ENCODE measurements around the gene CYTL1. TPM values are rescaled to one million over a fixed set of nuclear protein-coding genes. Genes with fewer than 3 reads are reported as not detected.

CYTL1 gene
- total RNA-seq, 3 donors from 2014 or later: 0.44 to 1.9 (median 0.66) TPM

DNA sequence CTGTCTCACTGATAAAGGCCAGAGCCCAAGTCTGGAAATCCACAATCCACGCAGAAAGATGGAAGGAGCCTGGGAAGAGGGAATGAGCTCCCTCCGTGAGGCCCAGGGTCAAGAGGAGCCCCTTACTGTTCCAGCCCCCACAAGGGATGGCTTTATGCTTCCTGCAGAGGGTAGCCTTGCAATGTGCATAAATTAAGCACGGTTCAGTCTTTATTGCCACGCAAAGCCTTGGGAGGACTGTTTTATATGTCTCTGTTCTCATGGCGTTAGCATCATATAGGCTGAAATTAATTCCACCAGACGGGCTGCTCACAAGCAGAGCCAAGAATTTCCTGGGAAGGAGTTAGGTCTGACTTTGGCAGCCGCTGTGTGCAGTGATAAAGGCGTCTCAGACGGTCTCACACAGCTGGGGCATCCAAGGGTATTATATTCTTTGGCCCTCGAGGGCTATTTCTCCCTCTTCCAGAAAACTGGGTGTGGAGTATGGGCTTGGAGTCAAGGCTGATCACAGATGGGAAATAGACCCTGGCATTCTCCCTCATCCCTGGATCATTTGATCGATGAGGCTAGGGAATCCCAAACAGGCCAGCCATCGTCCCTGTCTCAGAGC, 38.5 kb downstream of the CYTL1 start:
- Histone ChIP-seq H3K36me3 (no peaks in the 10 kb centered on the region), H3K4me3 (no peak overlapping the region), H3K9me3 (no peaks in the 10 kb centered on the region), H3K27ac (peak overlapping the region in 1 of 2 donors; percentile 12), H3K4me1 (no peaks in the 10 kb centered on the region), H3K27me3 (no peaks in the 10 kb centered on the region)
- TF ChIP-seq POLR2AphosphoS5 (IDR thresholded peaks at IDR 0.05) (no peak), POLR2A (IDR thresholded peaks at IDR 0.05) (no peak)
- TF ChIP-seq, protein P1, sequence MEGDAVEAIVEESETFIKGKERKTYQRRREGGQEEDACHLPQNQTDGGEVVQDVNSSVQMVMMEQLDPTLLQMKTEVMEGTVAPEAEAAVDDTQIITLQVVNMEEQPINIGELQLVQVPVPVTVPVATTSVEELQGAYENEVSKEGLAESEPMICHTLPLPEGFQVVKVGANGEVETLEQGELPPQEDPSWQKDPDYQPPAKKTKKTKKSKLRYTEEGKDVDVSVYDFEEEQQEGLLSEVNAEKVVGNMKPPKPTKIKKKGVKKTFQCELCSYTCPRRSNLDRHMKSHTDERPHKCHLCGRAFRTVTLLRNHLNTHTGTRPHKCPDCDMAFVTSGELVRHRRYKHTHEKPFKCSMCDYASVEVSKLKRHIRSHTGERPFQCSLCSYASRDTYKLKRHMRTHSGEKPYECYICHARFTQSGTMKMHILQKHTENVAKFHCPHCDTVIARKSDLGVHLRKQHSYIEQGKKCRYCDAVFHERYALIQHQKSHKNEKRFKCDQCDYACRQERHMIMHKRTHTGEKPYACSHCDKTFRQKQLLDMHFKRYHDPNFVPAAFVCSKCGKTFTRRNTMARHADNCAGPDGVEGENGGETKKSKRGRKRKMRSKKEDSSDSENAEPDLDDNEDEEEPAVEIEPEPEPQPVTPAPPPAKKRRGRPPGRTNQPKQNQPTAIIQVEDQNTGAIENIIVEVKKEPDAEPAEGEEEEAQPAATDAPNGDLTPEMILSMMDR (IDR thresholded peaks at IDR 0.05): no peak
- intact Hi-C loops (cut with DNase I; ENCODE audit: low total_unique reads): no loop called here
- DNase-seq (ENCODE audit: low spot score in 2 of 2): no peak

DNA sequence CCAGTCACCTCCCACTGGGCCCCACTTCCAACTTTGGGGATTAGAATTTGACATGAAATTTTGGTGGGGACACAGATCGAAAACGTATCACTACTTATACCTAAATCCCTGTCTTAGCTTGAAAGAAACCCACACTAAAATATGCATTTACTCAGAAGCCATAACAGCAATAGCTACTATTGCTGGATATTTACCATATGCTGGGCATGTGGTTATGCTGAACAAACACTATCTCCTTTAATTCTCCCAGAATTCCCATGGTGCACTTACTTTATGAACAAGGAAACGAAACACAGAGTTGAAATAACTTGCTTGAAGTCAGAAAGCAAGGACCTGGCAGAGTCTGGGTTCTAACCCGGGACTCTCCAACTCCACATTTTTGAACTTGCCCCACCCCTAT, 39.3 kb downstream of the CYTL1 start:
- intact Hi-C loops (cut with DNase I; ENCODE audit: low total_unique reads): no loop called here
- no peaks in the 10 kb centered on the region for H3K36me3 ChIP-seq
- DNase-seq (ENCODE audit: low spot score in 2 of 2): no peak
- H3K9me3 ChIP-seq: peaks cover 2 to 4% of the 10 kb centered on the region in 2 donors
- TF ChIP-seq POLR2A (IDR thresholded peaks at IDR 0.05) (no peak), POLR2AphosphoS5 (IDR thresholded peaks at IDR 0.05) (no peak)
- TF ChIP-seq, protein P1 (IDR thresholded peaks at IDR 0.05): no peak
- H3K27me3 ChIP-seq: no peaks in the 10 kb centered on the region
- no peaks in the 10 kb centered on the region for H3K4me1 ChIP-seq
- H3K27ac ChIP-seq: no peak overlapping the region
- no peak overlapping the region for H3K4me3 ChIP-seq

DNA sequence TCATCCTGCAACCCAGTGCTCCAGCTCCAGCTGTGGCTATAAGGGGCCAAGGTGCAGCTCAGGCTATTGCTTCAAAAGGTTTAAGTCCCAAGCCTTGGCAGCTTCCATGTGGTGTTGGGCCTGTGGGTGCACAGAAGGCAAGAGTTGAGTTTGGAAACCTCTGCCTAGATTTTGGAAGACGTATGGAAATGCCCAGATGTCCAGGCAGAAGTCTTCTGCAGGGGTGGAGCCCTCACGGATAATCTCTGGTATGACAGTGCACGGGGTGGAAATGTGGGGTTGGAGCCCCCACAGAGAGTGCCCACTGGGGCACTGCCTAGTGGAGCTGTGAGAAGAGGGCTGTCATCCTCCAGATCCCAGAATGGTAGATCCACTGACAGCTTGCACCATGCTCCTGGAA, 44.5 kb downstream of the CYTL1 start:
- no peak for DNase-seq (ENCODE audit: low spot score in 2 of 2)
- no peak overlapping the region for H3K4me3 ChIP-seq
- intact Hi-C loops (cut with DNase I; ENCODE audit: low total_unique reads): no loop called here
- no peaks in the 10 kb centered on the region for H3K27me3 ChIP-seq
- no peak overlapping the region for H3K27ac ChIP-seq
- H3K9me3 ChIP-seq: peaks cover 7 to 13% of the 10 kb centered on the region in 2 donors
- no peaks in the 10 kb centered on the region for H3K36me3 ChIP-seq
- H3K4me1 ChIP-seq: no peaks in the 10 kb centered on the region
- TF ChIP-seq, protein P1 (IDR thresholded peaks at IDR 0.05): no peak
- TF ChIP-seq POLR2A (IDR thresholded peaks at IDR 0.05) (no peak), POLR2AphosphoS5 (IDR thresholded peaks at IDR 0.05) (no peak)

DNA sequence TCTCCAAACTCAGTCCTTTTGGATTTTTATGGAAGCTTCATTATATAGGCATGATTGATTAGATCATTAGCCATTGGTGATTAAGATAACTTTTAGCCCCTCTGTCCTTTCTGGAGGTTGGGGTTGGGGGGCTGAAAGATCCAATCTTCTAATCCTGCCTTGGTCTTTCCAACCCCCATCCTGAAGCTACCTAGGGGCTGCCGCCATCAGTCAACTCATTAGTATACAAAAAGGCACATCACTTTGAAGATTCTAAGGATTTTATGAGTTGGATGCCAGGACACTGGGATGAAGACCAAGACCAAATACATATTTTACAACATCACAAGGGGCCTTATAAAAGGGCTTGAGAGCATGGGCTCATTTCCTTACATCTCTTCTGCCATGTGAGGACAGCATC, 47.5 kb downstream of the CYTL1 start:
- Histone ChIP-seq H3K9me3 (peaks cover 7 to 13% of the 10 kb centered on the region in 2 donors), H3K27me3 (no peaks in the 10 kb centered on the region), H3K4me3 (no peak overlapping the region), H3K36me3 (no peaks in the 10 kb centered on the region), H3K4me1 (no peaks in the 10 kb centered on the region), H3K27ac (no peak overlapping the region)
- intact Hi-C loops (cut with DNase I; ENCODE audit: low total_unique reads): no loop called here
- no peak for DNase-seq (ENCODE audit: low spot score in 2 of 2)
- TF ChIP-seq, protein P1 (IDR thresholded peaks at IDR 0.05): no peak
- TF ChIP-seq POLR2AphosphoS5 (IDR thresholded peaks at IDR 0.05) (no peak), POLR2A (IDR thresholded peaks at IDR 0.05) (no peak)

DNA sequence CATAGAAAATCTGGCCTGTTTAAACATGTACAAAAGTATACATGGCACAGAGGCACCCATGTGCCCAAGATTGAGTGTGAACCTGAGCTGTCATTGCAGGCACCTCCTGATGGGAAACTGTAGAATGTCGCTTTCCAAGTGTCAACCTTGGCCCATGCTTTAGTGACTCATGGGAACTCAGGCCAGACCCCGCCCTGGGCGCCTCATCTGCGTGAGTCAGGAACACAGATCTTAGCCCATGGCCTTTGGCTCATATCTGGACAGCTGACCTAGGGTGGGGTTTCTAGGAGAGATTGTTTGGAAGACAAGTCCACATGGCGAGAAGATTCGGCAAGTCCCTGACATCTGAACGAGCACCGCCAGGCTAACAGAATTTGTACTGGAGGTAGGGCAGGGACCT, 50.0 kb downstream of the CYTL1 start:
- no peaks in the 10 kb centered on the region for H3K27me3 ChIP-seq
- TF ChIP-seq POLR2AphosphoS5 (IDR thresholded peaks at IDR 0.05): peak in 1 of 3 donors; percentile 71
- TF ChIP-seq, protein P1 (IDR thresholded peaks at IDR 0.05): no peak
- no peak for TF ChIP-seq POLR2A (IDR thresholded peaks at IDR 0.05)
- H3K27ac ChIP-seq: no peak overlapping the region
- no peaks in the 10 kb centered on the region for H3K36me3 ChIP-seq
- no peak for DNase-seq (ENCODE audit: low spot score in 2 of 2)
- H3K4me3 ChIP-seq: no peak overlapping the region
- H3K4me1 ChIP-seq: no peaks in the 10 kb centered on the region
- intact Hi-C loops (cut with DNase I; ENCODE audit: low total_unique reads): no loop called here
- H3K9me3 ChIP-seq: peaks cover 0 to 5% of the 10 kb centered on the region in 2 donors

All from breast epithelium (tissue), 4 donors.